Right lung (tissue), 5 donors: Measurements from ENCODE around the gene BFSP2. TPM values are rescaled to one million over a fixed set of nuclear protein-coding genes. Genes with fewer than 3 reads are reported as not detected.
"Not testable (repeated sequence)": the region's sequence is repeated elsewhere in the genome, so short reads cannot be mapped to it uniquely, and the experiment has no call there.

Source experiments
- DNase-seq, 2 donors: peaks; one replicate each; pipeline ENCODE4 v3.0.0-alpha.2; 2013
- polyA plus RNA-seq, 5 donors: library from polyadenylated mRNA; unstranded; fragments of 120-200 nt; gene quantifications; one replicate each; pipeline versions ENCODE4 v1.2.1 to v1.2.3, GENCODE V29; 2013; ENCODE audit warnings: inconsistent platforms in 1 of 5, low replicate concordance in 1 of 5; ENCODE audit not compliant: insufficient read length in 5 of 5, insufficient read depth in 1 of 5

Gene BFSP2
- polyA plus RNA-seq, 5 donors, result not detected

- DNase-seq, result no peak
Measured at GRCh38 chr3:133457025-133457424, 57.2 kb downstream of the BFSP2 start.

GRCh38 chr3:133457465-133458067 lies 57.7 kb downstream of the BFSP2 start:
- DNase-seq, result no peak

DNA sequence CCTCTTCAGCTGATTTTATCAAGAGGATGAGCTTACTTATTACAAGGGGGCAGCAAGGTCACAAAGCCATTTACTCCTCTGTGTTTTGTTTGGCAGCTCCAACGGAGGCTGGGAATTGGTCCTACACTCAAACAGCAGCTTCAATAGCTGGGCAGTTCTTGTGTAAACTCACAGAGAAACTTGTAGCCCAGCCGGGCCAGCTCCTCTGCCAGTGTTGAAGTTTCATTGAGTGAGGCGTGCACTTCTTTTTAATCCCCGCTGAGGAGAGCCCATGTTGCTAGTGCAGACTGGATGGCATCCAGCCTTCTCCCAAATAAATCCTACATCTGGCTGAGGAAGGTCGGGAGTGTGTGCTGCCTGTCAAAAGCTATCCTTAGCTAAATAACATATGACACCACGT lies 59.5 kb downstream of the BFSP2 start:
- DNase-seq, result no peak

- DNase-seq, result no peak
Measured at GRCh38 chr3:133460809-133461208, 61.0 kb downstream of the BFSP2 start.

DNA sequence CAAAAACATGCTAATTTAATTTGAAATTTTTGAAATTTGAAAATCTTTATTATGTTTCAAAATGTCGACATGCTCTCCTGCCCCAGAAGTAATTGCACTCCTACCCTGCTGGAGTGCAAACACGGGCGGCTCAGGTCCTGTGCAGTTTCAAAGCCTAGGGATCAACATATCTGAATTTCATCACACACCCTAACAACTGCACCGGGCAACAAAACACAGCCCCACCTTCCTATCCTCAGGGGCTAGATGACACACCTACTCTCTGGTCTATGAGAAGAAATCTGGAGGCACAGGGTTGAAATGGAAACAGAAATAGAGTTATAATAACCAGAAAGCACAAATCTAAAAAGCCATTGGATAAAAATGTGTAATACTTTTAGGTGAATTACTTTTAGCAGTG lies 61.4 kb downstream of the BFSP2 start:
- no peak for DNase-seq

- DNase-seq, result no peak
Measured at GRCh38 chr3:133463347-133463860, 63.5 kb downstream of the BFSP2 start.

- DNase-seq, result no peak
Measured at GRCh38 chr3:133464573-133464972, 64.7 kb downstream of the BFSP2 start.

DNA sequence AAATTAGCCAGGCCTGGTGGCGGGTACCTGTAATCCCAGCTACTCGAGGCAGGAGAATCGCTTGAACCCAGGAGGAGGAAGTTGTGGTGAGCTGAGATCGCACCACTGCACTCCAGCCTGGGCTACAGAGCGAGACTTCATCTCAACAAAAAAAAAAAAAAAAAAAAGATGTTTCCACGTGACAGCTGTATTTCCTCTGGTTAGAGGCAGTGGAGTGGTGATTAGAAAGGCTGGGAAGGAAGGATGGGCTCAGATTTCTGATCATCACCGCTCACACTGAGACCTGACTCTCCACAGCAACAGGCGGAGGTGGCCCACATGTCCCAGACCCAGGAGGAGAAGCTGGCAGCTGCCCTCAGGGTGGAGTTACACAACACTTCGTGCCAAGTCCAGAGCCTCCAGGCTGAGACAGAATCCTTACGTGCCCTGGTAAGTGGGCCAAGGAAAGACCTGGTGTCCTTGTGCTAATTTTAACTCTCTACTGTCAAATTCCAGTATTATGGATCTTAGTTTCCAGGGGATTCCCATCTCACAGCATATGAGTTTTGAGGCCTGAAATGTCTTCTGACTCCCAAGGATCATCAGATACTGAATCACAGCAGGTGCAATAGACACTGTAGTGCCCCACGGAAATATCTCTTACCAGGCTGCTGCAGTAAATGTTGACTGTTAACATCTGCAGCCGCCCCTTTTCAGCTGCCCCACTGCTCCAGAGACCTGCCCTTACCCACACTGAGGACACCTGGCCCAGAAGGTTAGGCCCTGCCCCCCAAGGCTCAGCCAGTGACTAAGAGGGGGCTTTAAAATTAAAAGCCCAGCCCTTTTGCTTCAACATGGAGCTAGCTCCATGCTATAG lies 66.9 kb downstream of the BFSP2 start:
- DNase-seq, result no peak

- DNase-seq, result no peak
Measured at GRCh38 chr3:133467780-133468179, 67.9 kb downstream of the BFSP2 start.

GRCh38 chr3:133468251-133468721 lies 68.4 kb downstream of the BFSP2 start:
- DNase-seq, result no peak

DNA sequence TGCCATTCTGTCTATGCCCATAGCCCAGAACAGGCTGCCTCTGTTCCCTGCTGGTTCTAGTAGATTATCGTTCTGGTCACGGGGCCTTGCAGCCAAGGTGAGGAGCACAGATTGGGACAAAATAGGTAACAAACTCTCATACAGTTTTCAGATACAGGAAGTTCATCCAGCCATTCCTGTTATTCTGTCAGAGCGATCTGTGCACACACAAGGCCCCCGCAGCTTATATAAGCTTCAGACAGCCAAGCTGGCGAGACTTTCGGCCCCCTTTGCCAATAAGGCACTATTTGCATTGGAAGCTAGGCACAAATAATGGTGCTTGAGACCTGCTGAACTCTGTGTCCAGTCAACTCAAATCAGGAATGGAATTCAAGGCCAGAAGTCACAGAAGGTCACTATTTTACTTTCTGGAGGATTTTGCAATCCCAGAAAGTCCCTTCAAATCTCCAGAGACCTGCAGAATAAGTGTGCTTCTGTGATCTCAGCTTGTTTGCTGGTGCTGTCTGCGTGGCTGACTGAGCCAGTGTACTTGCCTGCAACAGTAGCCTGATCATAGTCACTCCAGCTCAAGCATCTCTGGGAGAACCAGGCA lies 69.4 kb downstream of the BFSP2 start:
- DNase-seq, result no peak

GRCh38 chr3:133472242-133472641 lies 72.4 kb downstream of the BFSP2 start:
- no peak for DNase-seq

DNA sequence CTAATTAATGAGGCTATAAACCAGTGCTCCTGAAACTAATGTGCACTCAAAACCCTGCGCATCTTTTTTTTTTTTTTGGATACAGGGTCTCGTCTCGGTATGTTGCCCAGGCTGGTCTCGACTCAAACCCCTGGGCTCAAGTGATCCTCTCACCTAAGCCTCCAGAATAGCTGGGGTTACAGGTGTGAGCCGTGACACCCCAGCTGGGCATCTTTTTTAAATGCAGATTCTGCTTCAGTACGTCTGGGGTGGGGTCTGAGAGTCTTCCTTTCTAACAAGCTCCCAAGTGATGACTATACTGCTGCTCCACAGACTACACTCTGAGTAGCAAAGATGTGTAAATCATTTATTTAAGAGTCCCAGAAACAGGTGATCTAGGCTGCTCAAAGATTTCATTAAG lies 73.0 kb downstream of the BFSP2 start:
- no peak for DNase-seq

GRCh38 chr3:133473472-133474191 lies 73.8 kb downstream of the BFSP2 start:
- not testable (repeated sequence) for DNase-seq

GRCh38 chr3:133474251-133474801 lies 74.5 kb downstream of the BFSP2 start:
- peak; percentile 53 to 65 for DNase-seq

DNA sequence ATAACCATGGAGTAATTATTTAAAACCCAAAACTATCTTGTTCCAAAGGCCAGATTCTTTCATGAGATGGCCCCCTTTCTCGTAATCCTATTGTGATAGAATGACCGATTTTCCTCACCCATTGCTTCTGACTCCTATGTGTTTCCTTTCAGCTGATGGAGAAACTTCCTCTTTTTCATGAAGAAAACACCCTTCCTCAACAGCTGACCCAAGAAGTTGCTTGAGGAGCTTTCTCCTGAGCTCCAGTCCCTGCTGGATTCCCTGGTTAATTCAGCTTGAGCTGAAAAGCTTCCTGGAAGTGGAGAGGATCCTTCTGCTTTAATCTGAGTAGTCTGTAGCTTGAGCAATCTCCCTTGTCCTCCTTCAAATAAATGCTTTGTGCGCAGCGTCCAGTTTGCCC lies 75.0 kb downstream of the BFSP2 start:
- DNase-seq, result no peak

DNA sequence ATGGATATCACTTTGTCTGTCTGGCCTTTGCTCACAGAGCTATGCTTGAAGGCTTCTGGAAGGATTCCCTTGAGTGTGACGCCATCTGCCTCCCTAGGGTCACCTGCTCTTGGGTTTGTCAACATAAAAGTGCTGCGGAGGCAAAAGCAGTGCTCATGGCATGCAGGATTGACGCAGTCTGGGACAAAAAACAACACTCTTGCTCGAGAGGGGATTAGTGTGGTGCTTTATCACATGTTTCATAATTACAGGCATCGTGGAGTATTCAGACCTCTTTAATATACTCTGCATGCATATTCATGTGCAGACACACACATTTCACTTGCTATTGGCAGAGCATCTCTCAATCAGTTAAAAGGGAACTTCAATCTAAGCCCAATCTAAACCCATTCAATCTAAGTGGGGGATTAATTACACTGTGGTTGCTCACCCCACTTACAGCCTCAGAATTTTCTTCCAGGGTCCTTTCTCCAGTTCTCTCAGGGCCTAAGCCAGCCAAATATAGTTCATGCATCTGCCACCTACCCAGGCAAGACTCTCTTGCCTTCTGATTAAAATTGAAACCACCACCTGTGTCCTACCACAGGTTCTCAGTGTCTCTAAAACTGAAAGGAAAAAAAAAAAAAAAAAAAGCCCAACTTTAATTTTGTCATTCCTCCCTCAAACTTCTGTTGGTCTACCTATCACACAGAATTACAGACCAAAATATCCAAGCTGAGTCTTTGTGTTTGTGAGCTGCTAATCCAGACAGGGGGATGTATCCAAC lies 75.6 kb downstream of the BFSP2 start:
- DNase-seq, result no peak

DNA sequence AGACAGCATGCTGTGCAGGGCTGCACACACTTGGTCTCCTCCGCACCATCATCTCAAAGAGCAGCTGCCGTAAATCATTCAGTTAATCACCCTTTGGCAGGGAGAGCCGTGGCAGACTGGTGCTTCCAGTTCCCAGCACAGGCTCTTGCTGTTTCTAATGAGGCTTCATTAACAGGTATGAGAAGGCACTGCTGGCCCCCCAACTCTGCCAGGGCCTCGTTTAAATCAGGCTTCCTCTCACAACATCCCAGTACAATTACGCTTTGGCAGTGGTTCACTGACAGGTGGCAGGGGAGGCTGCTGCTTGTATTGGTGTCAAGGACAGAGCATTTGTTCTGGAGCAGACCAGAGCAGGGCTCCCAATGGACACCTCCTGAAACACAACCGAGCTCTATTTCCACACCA lies 77.1 kb downstream of the BFSP2 start:
- DNase-seq, result no peak

GRCh38 chr3:133477487-133477886 lies 77.6 kb downstream of the BFSP2 start:
- DNase-seq, result no peak

DNA sequence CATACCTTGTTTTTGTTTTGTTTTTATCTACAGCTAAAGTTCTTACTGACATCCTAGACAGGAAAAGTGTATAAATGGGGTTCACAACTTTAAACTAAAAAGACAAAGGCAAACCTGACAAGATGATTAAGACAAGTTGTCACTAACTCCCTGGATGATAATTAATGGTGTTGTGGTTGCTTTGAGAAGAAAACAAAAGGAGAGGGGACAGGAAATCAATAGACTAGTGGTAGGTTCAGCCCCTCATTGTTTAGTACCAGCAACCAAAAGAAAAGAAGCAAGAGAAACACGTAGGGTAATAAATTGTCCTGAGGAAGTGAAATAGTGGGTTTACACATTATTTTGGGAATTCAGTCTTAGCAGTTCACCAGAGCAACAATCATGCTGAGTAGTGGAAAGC lies 78.8 kb downstream of the BFSP2 start:
- DNase-seq, result no peak

- no peak for DNase-seq
Measured at GRCh38 chr3:133479401-133479800, 79.5 kb downstream of the BFSP2 start.
